GM12878 (cell line): ENCODE measurements around the gene TUBB4B. TPM values are rescaled to one million over a fixed set of nuclear protein-coding genes. Genes with fewer than 3 reads are reported as not detected.

Experiments
- ATAC-seq: fragments of 200-7000 bp; cut with Tn5 transposase; 3 replicates; pipeline ENCODE4 v1.9.1; 2020; ENCODE audit warnings: mild to moderate bottlenecking, moderate library complexity
- BruUV-seq: library from RNA; stranded (reverse); fragments of 400-500 nt; replicated peaks from 2 replicates; lab custom pipeline; 2021; lab: Mats Ljungman, UMichigan
- CTCF ChIA-PET: fragments of 300-600 bp; sonication (Branson Sonifier 250); formaldehyde crosslinking; extraction: SDS; loops from one replicate; lab custom pipeline; 2021; ENCODE audit warnings: inconsistent platforms; lab: Yijun Ruan, JAX
- POLR2A ChIA-PET: fragments of 350-600 bp; formaldehyde crosslinking; extraction: SDS; loops from one replicate; lab custom pipeline; 2021; ENCODE audit warnings: inconsistent platforms; lab: Charles Lee
- RAD21 ChIA-PET: fragments of 300-600 bp; sonication (Branson Sonifier 250); formaldehyde crosslinking; loops from one replicate; lab custom pipeline; 2023; ENCODE audit warnings: antibody characterized with exemption; ENCODE audit not compliant: unreplicated experiment; lab: Charles Lee
- SMC1A ChIA-PET: fragments of 300-600 bp; sonication (Branson Sonifier 250); formaldehyde crosslinking; loops from one replicate; lab custom pipeline; 2023; ENCODE audit not compliant: unreplicated experiment, uncharacterized antibody; lab: Charles Lee
- DNase-seq: peaks from one replicate; pipeline ENCODE4 v3.0.0-alpha.2; 2011; ENCODE audit warnings: low read depth, low spot score
- FAIRE-seq: peaks from 3 replicates; lab custom pipeline; 2011; peaks lifted over from hg19 to GRCh38; lab: Jason Lieb, UNC
- H2AFZ ChIP-seq: 2 replicates; pipeline ENCODE4 v1.6.0; 2011; ENCODE audit warnings: low read depth, low read length, control low read depth; ENCODE audit not compliant: control insufficient read depth
- H3K27ac ChIP-seq: 2 replicates; pipeline ENCODE4 v1.5.1; 2011; ENCODE audit warnings: control low read depth; ENCODE audit not compliant: control insufficient read depth, insufficient read depth
- H3K27me3 ChIP-seq, 2 experiments: replicated peaks in 1 of 2; 2 replicates each; pipeline versions ENCODE4 v1.6.0 to v1.6.1; 2011; ENCODE audit warnings: low read length in 1 of 2; ENCODE audit not compliant: control insufficient read depth in 2 of 2, insufficient read depth in 2 of 2
- H3K36me3 ChIP-seq, 2 experiments: 2 replicates each; pipeline ENCODE4 v1.5.1; 2011; ENCODE audit warnings: low read length in 1 of 2; ENCODE audit not compliant: control insufficient read depth in 2 of 2, insufficient read depth in 2 of 2
- H3K4me1 ChIP-seq: 2 replicates; pipeline ENCODE4 v1.6.1; 2011; ENCODE audit warnings: mild to moderate bottlenecking, low read length, moderate library complexity, mixed read lengths; ENCODE audit not compliant: control insufficient read depth, insufficient read depth
- H3K4me2 ChIP-seq: 2 replicates; pipeline ENCODE4 v1.6.0; 2011; ENCODE audit warnings: control low read depth; ENCODE audit not compliant: control insufficient read depth, insufficient read depth
- H3K4me3 ChIP-seq: fragments of 200-600 bp; sonication (generic); 2 replicates; pipeline ENCODE4 v1.5.1; 2016
- H3K79me2 ChIP-seq: 2 replicates; pipeline ENCODE4 v1.6.0; 2011; ENCODE audit warnings: low read length; ENCODE audit not compliant: control insufficient read depth, insufficient read depth
- H3K9ac ChIP-seq: 2 replicates; pipeline ENCODE4 v1.8.0; 2011; ENCODE audit warnings: low read length, control low read depth, mixed read lengths; ENCODE audit not compliant: control insufficient read depth, insufficient read depth
- H3K9me3 ChIP-seq: replicated peaks from 3 replicates; pipeline ENCODE4 v1.5.1; 2011; ENCODE audit warnings: mild to moderate bottlenecking, low read length; ENCODE audit not compliant: control insufficient read depth, insufficient read depth
- H4K20me1 ChIP-seq: 2 replicates; pipeline ENCODE4 v1.6.0; 2011; ENCODE audit not compliant: control insufficient read depth, insufficient read depth
- BCL3 ChIP-seq: IDR thresholded peaks from 2 replicates; pipeline ENCODE4 v1.6.1; 2011; ENCODE audit warnings: borderline replicate concordance, low read depth, mild to moderate bottlenecking, moderate library complexity, low read length; ENCODE audit not compliant: insufficient read depth, poor library complexity, severe bottlenecking
- CBFB ChIP-seq: IDR thresholded peaks from 2 replicates; pipeline ENCODE4 v1.6.1; 2016; ENCODE audit warnings: antibody characterized with exemption, low read depth
- CEBPB ChIP-seq, 2 experiments: fragments of 150-350 bp in 1 of 2; IDR thresholded peaks; 2 replicates each; pipeline ENCODE4 v1.6.1; 2012 to 2014; ENCODE audit warnings: low read depth in 2 of 2, low read length in 2 of 2, borderline replicate concordance in 1 of 2, inconsistent platforms in 1 of 2
- CHD4 ChIP-seq: fragments of 200-600 bp; sonication (generic); IDR thresholded peaks from 2 replicates; pipeline ENCODE4 v1.6.1; 2016; ENCODE audit warnings: mild to moderate bottlenecking
- HDAC2 ChIP-seq: fragments of 200-600 bp; sonication (generic); IDR thresholded peaks from 2 replicates; pipeline ENCODE4 v1.6.1; 2017
- HDGF ChIP-seq: fragments of 450-650 bp; IDR thresholded peaks from 2 replicates; pipeline ENCODE4 v1.6.1; 2016; ENCODE audit warnings: antibody characterized with exemption
- KAT2A ChIP-seq: conservative IDR thresholded peaks from 2 replicates; pipeline ENCODE4 v1.6.1; 2011; ENCODE audit warnings: low read depth, low read length; ENCODE audit not compliant: control insufficient read depth
- MLLT1 ChIP-seq: fragments of 450-650 bp; IDR thresholded peaks from 2 replicates; pipeline ENCODE4 v1.6.1; 2016; ENCODE audit warnings: mild to moderate bottlenecking
- NFIC ChIP-seq: IDR thresholded peaks from 2 replicates; pipeline ENCODE4 v1.6.1; 2012; ENCODE audit warnings: low read depth, mild to moderate bottlenecking, inconsistent platforms, low read length, moderate library complexity
- PAX5 ChIP-seq: IDR thresholded peaks from 2 replicates; pipeline ENCODE4 v1.6.1; 2011; ENCODE audit warnings: low read depth, low read length, borderline replicate concordance
- POLR2AphosphoS2 ChIP-seq: IDR thresholded peaks from 2 replicates; pipeline ENCODE4 v1.6.1; 2011; ENCODE audit warnings: low read depth, mild to moderate bottlenecking, low read length, improper control_type of control experiment, moderate library complexity
- SIX5 ChIP-seq: IDR thresholded peaks from 2 replicates; pipeline ENCODE4 v1.6.1; 2011; ENCODE audit warnings: mild to moderate bottlenecking, low read depth, low read length, moderate library complexity; ENCODE audit not compliant: severe bottlenecking
- STAT3 ChIP-seq: IDR thresholded peaks from 2 replicates; pipeline ENCODE4 v1.6.1; 2011; ENCODE audit warnings: low read depth, low read length, improper control_type of control experiment
- ZBED1 ChIP-seq: IDR thresholded peaks from 2 replicates; pipeline ENCODE4 v1.6.1; 2016; ENCODE audit warnings: borderline replicate concordance
- ZBTB40 ChIP-seq: fragments of 450-650 bp; IDR thresholded peaks from 2 replicates; pipeline ENCODE4 v1.6.1; 2016; ENCODE audit warnings: mild to moderate bottlenecking, moderate library complexity, borderline replicate concordance
- WGBS: methylation state at CpG from one replicate; pipeline ENCODE4 v1.1.6; 2016; ENCODE audit warnings: low lambda C conversion rate; ENCODE audit not compliant: insufficient replicate concordance, insufficient coverage; ENCODE audit errors: missing lambda C conversion rate; 5-methylcytosine and 5-hydroxymethylcytosine counted together
- in situ Hi-C: fragments of 300-500 bp; cut with MboI; formaldehyde crosslinking; loops from 9 replicates; pipeline ENCODE4 v1.14.3; 2018; ENCODE audit warnings: mixed read lengths
- intact Hi-C: fragments of 100-400 bp; cut with micrococcal nuclease; formaldehyde crosslinking; loops from one replicate; pipeline ENCODE4 v1.14.2; 2022; ENCODE audit not compliant: unreplicated experiment
- polyA plus RNA-seq, 11 experiments: library from polyadenylated mRNA; depleted of rRNA in 4 of 11; unstranded in 6 of 11; stranded (reverse) in 5 of 11; fragments of >200 nt; fragmentation: Nextera tagmentation in 4 of 11; fragmentation: Illumina TruSeq in 1 of 11; extraction: Ambion mirVana in 4 of 11; extraction: Trizol in 1 of 11; gene quantifications; 1 replicate in 1 of 11; 2 replicates in 10 of 11; pipeline versions ENCODE4 v1.2.1 to v1.2.3, GENCODE V29; 2011 to 2016; ENCODE audit warnings: inconsistent platforms in 2 of 11, missing spikeins in 2 of 11, low read depth in 1 of 11
- total RNA-seq, 4 experiments: library from RNA; depleted of rRNA in 3 of 4; stranded (reverse); fragments of >200 nt in 3 of 4; fragmentation: Illumina TruSeq in 1 of 4; extraction: Trizol in 1 of 4; gene quantifications; 2 replicates each; pipeline versions ENCODE4 v1.2.1 to v1.2.3, GENCODE V29; 2013 to 2021

TUBB4B gene
- total and polyA plus RNA-seq, 10 of the 15 experiments (the other 5 are each of a cell fraction or from before 2014, with no cell fraction given), result 23.0 to 532 (median 254) TPM

GRCh38 chr9:137198051-137198901, 42.8 kb upstream of the TUBB4B start:
- DNase-seq (no peak), FAIRE-seq (no peak), ATAC-seq (no peak)
- RAD21 ChIA-PET, result interaction anchor here (1.3 kb wide), 1 partner anchor 29 kb away, joined by 3 read pairs; no protein-coding TSS in a partner anchor
- intact Hi-C loops (no loop called here), in situ Hi-C loops (no loop called here)
- Histone ChIP-seq H3K9me3 (no peaks in the 10 kb centered on the region), H3K27ac (no peak overlapping the region), H3K36me3 (no peaks in the 10 kb centered on the region), H2AFZ (no peak overlapping the region), H3K4me2 (peak overlapping the region; percentile 54; the same call in 1 of the 2 replicates), H3K4me3 (no peak overlapping the region), H3K4me1 (peaks cover 21% of the 10 kb centered on the region), H3K79me2 (peaks cover 8% of the 10 kb centered on the region), H3K9ac (no peak overlapping the region), H3K27me3 (no peaks in the 10 kb centered on the region), H4K20me1 (no peaks in the 10 kb centered on the region)
- 76% methylated on average over 19 of the region's 19 CpGs for WGBS
- TF ChIP-seq SIX5 (no peak), POLR2AphosphoS2 (no peak), CBFB (no peak), KAT2A (no peak), NFIC (no peak), ZBED1 (no peak), HDAC2 (no peak), HDGF (no peak), MLLT1 (no peak), STAT3 (no peak), CEBPB (IDR thresholded peaks at IDR 0.05; ENCODE audit: borderline replicate concordance in 1 of 2, low read depth in 2 of 2, low read length in 2 of 2) (no peak), ZBTB40 (no peak), BCL3 (no peak), CHD4 (no peak), PAX5 (no peak)
- POLR2A ChIA-PET, result interaction anchor here (0.8 to 2.5 kb wide), 5 partner anchors 9 to 150 kb away, joined by 3 to 9 read pairs (median 6); partner anchors contain the start of genes RNF208 and SSNA1
- SMC1A ChIA-PET, result interaction anchor here (0.9 to 1.9 kb wide), 3 partner anchors 9 to 49 kb away, joined by 4 to 9 read pairs (median 5); partner anchors contain the start of genes ANAPC2 and SSNA1
- no TSS peak for BruUV-seq
- CTCF ChIA-PET, result interaction anchor here (0.6 kb wide), 1 partner anchor 28 kb away, joined by 3 read pairs; no protein-coding TSS in a partner anchor
